Measurements from ENCODE around the gene MAPRE3. TPM values are rescaled to one million over a fixed set of nuclear protein-coding genes. Genes with fewer than 3 reads are reported as not detected.

Gene MAPRE3
- total RNA-seq, 1 experiment from 2014 or later: 10.3 TPM

- TF ChIP-seq ZNF512 (CRISPR knock-in tag; IDR thresholded peaks at IDR 0.05; ENCODE audit: borderline replicate concordance) (no peak), NR1H2 (CRISPR knock-in tag; IDR thresholded peaks at IDR 0.05) (no peak), NR3C1 (CRISPR knock-in tag; conservative IDR thresholded peaks at IDR 0.05; ENCODE audit: low read depth) (no peak), SOX15 (CRISPR knock-in tag; IDR thresholded peaks at IDR 0.05) (no peak), OVOL2 (CRISPR knock-in tag; IDR thresholded peaks at IDR 0.05; ENCODE audit: borderline replicate concordance) (no peak), HMGA2 (CRISPR knock-in tag; IDR thresholded peaks at IDR 0.05) (no peak), ESRRA (CRISPR knock-in tag; IDR thresholded peaks at IDR 0.05; ENCODE audit: borderline replicate concordance) (no peak), ZNF423 (CRISPR knock-in tag; IDR thresholded peaks at IDR 0.05) (no peak)
Observed at GRCh38 chr2:26994983-26995382, 24.5 kb downstream of the MAPRE3 start (continued).

DNA sequence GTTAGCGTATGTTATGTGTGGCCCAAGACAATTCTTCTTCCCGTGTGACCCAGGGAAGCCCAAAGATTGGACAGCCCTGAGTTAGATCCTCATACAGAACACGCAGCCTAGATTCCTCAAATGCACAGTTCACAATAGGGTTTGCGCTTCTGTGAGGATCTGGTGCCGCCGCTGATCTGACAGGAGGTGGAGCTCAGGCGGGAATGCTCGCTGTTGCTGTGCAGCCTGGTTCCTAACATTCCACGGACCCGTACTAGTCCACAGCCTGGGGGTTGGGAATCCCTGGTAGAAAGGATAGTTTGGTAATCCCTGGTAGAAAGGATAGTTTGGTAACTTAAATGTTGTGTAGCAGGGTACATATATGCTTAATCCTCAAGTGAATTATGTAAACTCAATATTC, 27.0 kb downstream of the MAPRE3 start:
- Mint-ChIP-seq H3K27me3 (ENCODE audit: low read depth) (no peaks in the 10 kb centered on the region; the same call in 1 of the 2 replicates), H3K4me1 (peaks cover 6% of the 10 kb centered on the region), H3K9me3 (no peaks in the 10 kb centered on the region), H3K27ac (no peak overlapping the region), H3K4me3 (no peak overlapping the region), H3K36me3 (no peaks in the 10 kb centered on the region)
- ATAC-seq (no peak), DNase-seq (ENCODE audit: low spot score) (no peak)
- ChIA-PET POLR2A (interaction anchor here (0.6 kb wide), 1 partner anchor 182 kb away, joined by 5 read pairs; no protein-coding TSS in a partner anchor), CTCF (interaction anchor here (0.9 to 2.8 kb wide), 4 partner anchors 19 to 75 kb away, joined by 3 to 18 read pairs (median 8); no protein-coding TSS in a partner anchor)
- TF ChIP-seq CREB1 (CRISPR knock-in tag; IDR thresholded peaks at IDR 0.05) (no peak), NR3C1 (CRISPR knock-in tag; conservative IDR thresholded peaks at IDR 0.05; ENCODE audit: low read depth) (no peak), GABPB1 (CRISPR knock-in tag; IDR thresholded peaks at IDR 0.05) (no peak), FOXK1 (CRISPR knock-in tag; IDR thresholded peaks at IDR 0.05) (no peak), HMGXB4 (CRISPR knock-in tag; IDR thresholded peaks at IDR 0.05) (no peak), IRF1 (CRISPR knock-in tag; IDR thresholded peaks at IDR 0.05) (no peak), NFE2L1 (CRISPR knock-in tag; IDR thresholded peaks at IDR 0.05) (no peak), ZNF317 (CRISPR knock-in tag; IDR thresholded peaks at IDR 0.05; ENCODE audit: borderline replicate concordance, low read depth) (no peak), ZNF416 (CRISPR knock-in tag; IDR thresholded peaks at IDR 0.05) (no peak), JAZF1 (CRISPR knock-in tag; IDR thresholded peaks at IDR 0.05) (no peak), ARID4B (CRISPR knock-in tag; IDR thresholded peaks at IDR 0.05; ENCODE audit: borderline replicate concordance) (no peak), ZNF138 (CRISPR knock-in tag; conservative IDR thresholded peaks at IDR 0.05) (no peak), MAX (CRISPR knock-in tag; IDR thresholded peaks at IDR 0.05) (no peak)
- TF ChIP-seq, protein P1, sequence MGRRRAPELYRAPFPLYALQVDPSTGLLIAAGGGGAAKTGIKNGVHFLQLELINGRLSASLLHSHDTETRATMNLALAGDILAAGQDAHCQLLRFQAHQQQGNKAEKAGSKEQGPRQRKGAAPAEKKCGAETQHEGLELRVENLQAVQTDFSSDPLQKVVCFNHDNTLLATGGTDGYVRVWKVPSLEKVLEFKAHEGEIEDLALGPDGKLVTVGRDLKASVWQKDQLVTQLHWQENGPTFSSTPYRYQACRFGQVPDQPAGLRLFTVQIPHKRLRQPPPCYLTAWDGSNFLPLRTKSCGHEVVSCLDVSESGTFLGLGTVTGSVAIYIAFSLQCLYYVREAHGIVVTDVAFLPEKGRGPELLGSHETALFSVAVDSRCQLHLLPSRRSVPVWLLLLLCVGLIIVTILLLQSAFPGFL (CRISPR knock-in tag; IDR thresholded peaks at IDR 0.05; ENCODE audit: borderline replicate concordance): no peak
- TF ChIP-seq, protein P2, sequence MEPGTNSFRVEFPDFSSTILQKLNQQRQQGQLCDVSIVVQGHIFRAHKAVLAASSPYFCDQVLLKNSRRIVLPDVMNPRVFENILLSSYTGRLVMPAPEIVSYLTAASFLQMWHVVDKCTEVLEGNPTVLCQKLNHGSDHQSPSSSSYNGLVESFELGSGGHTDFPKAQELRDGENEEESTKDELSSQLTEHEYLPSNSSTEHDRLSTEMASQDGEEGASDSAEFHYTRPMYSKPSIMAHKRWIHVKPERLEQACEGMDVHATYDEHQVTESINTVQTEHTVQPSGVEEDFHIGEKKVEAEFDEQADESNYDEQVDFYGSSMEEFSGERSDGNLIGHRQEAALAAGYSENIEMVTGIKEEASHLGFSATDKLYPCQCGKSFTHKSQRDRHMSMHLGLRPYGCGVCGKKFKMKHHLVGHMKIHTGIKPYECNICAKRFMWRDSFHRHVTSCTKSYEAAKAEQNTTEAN (CRISPR knock-in tag; IDR thresholded peaks at IDR 0.05): no peak
- TF ChIP-seq, protein P3, sequence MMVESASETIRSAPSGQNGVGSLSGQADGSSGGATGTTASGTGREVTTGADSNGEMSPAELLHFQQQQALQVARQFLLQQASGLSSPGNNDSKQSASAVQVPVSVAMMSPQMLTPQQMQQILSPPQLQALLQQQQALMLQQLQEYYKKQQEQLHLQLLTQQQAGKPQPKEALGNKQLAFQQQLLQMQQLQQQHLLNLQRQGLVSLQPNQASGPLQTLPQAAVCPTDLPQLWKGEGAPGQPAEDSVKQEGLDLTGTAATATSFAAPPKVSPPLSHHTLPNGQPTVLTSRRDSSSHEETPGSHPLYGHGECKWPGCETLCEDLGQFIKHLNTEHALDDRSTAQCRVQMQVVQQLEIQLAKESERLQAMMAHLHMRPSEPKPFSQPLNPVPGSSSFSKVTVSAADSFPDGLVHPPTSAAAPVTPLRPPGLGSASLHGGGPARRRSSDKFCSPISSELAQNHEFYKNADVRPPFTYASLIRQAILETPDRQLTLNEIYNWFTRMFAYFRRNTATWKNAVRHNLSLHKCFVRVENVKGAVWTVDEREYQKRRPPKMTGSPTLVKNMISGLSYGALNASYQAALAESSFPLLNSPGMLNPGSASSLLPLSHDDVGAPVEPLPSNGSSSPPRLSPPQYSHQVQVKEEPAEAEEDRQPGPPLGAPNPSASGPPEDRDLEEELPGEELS (CRISPR knock-in tag; IDR thresholded peaks at IDR 0.05): no peak

All from WTC11 (cell line).